Endothelial cell of umbilical vein (primary cell): ENCODE data around the gene XYLT1. TPM values are rescaled to one million over a fixed set of nuclear protein-coding genes. Genes with fewer than 3 reads are reported as not detected.

Experiments
- BruUV-seq: library from RNA; stranded (reverse); fragments of 400-500 nt; replicated peaks from 2 replicates; lab custom pipeline; 2021; lab: Mats Ljungman, UMichigan
- CTCF ChIA-PET: fragments of 300-600, 350-600 bp; sonication (Branson Sonifier 250); formaldehyde crosslinking; loops from one replicate; lab custom pipeline; 2021; ENCODE audit warnings: antibody characterized with exemption, inconsistent platforms; lab: Charles Lee
- POLR2A ChIA-PET: fragments of 300-600, 350-600 bp; sonication (Branson Sonifier 250); formaldehyde crosslinking; loops from one replicate; lab custom pipeline; 2021; ENCODE audit warnings: antibody characterized with exemption, inconsistent platforms; lab: Charles Lee
- DNase-seq: peaks from one replicate; pipeline ENCODE4 v3.0.0-alpha.2; 2011; ENCODE audit warnings: low read depth, low spot score
- FAIRE-seq: peaks from 2 replicates; lab custom pipeline; 2011; peaks lifted over from hg19 to GRCh38; lab: Jason Lieb, UNC
- H2AFZ ChIP-seq: 2 replicates; pipeline ENCODE4 v1.6.0; 2012; ENCODE audit warnings: low read depth, low read length, control low read depth, inconsistent platforms
- H3K27ac ChIP-seq: 2 replicates; pipeline ENCODE4 v1.5.1; 2011; ENCODE audit warnings: low read depth, mild to moderate bottlenecking, control low read depth, low read length, moderate library complexity; ENCODE audit not compliant: insufficient read depth
- H3K27me3 ChIP-seq, 2 experiments: 2 replicates each; pipeline versions ENCODE4 v1.6.0 to v1.6.1; 2011; ENCODE audit warnings: low read length in 2 of 2, mixed read lengths in 1 of 2; ENCODE audit not compliant: control insufficient read depth in 2 of 2, insufficient read depth in 2 of 2
- H3K36me3 ChIP-seq, 2 experiments: 2 replicates in 1 of 2; 3 replicates in 1 of 2; pipeline ENCODE4 v1.5.1; 2011; ENCODE audit warnings: low read length in 2 of 2, mild to moderate bottlenecking in 1 of 2, moderate library complexity in 1 of 2; ENCODE audit not compliant: control insufficient read depth in 2 of 2, insufficient read depth in 2 of 2; ENCODE audit errors: extremely low read depth in 1 of 2
- H3K4me1 ChIP-seq: 3 replicates; pipeline ENCODE4 v1.5.1; 2011; ENCODE audit warnings: mild to moderate bottlenecking, low read length; ENCODE audit not compliant: control insufficient read depth, insufficient read depth; ENCODE audit errors: extremely low read depth
- H3K4me2 ChIP-seq: 2 replicates; pipeline ENCODE4 v1.6.1; 2011; ENCODE audit warnings: low read length, control low read depth, mixed read lengths; ENCODE audit not compliant: insufficient read depth
- H3K4me3 ChIP-seq, 3 experiments: fragments of 200-600 bp in 1 of 3; sonication (generic), shearing (Covaris generic) in 1 of 3; replicated peaks in 1 of 3; 2 replicates each; pipeline ENCODE4 v1.5.1; 2011 to 2016; ENCODE audit warnings: control low read depth in 3 of 3, low read length in 3 of 3, mild to moderate bottlenecking in 2 of 3, inconsistent platforms in 1 of 3, low read depth in 1 of 3, moderate library complexity in 1 of 3; ENCODE audit not compliant: insufficient read depth in 1 of 3
- H3K79me2 ChIP-seq: 2 replicates; pipeline ENCODE4 v1.6.0; 2012; ENCODE audit warnings: low read length, inconsistent platforms; ENCODE audit not compliant: control insufficient read depth, insufficient read depth
- H3K9ac ChIP-seq: replicated peaks from 2 replicates; pipeline ENCODE3; 2011; ENCODE audit warnings: low read length, control low read depth; ENCODE audit not compliant: insufficient read depth; ENCODE audit errors: extremely low read depth
- H3K9me1 ChIP-seq: replicated peaks from 3 replicates; pipeline ENCODE4 v1.6.0; 2011; ENCODE audit warnings: mild to moderate bottlenecking, low read length; ENCODE audit not compliant: control insufficient read depth, insufficient read depth; ENCODE audit errors: extremely low read depth
- H3K9me3 ChIP-seq: replicated peaks from 2 replicates; pipeline ENCODE4 v1.5.1; 2012; ENCODE audit warnings: low read length, inconsistent platforms; ENCODE audit not compliant: control insufficient read depth, insufficient read depth
- H4K20me1 ChIP-seq: replicated peaks from 2 replicates; pipeline ENCODE3; 2011; ENCODE audit warnings: mild to moderate bottlenecking, low read length; ENCODE audit not compliant: control insufficient read depth, insufficient read depth; ENCODE audit errors: extremely low read depth
- FOS ChIP-seq: IDR thresholded peaks from 2 replicates; pipeline ENCODE4 v1.6.1; 2011; ENCODE audit warnings: mild to moderate bottlenecking, low read length, moderate library complexity, borderline replicate concordance; ENCODE audit not compliant: insufficient read depth
- GATA2 ChIP-seq: IDR thresholded peaks from 2 replicates; pipeline ENCODE4 v1.7.0; 2011; ENCODE audit warnings: low read depth, mild to moderate bottlenecking, moderate library complexity, mixed read lengths, low read length; ENCODE audit not compliant: insufficient read length, insufficient read depth
- JUN ChIP-seq: IDR thresholded peaks from 2 replicates; pipeline ENCODE4 v1.6.1; 2011; ENCODE audit warnings: borderline replicate concordance, low read depth; ENCODE audit not compliant: insufficient read length, insufficient read depth
- MAX ChIP-seq: IDR thresholded peaks from 2 replicates; pipeline ENCODE4 v1.6.1; 2011; ENCODE audit not compliant: insufficient read depth, insufficient read length
- POLR2A ChIP-seq: IDR thresholded peaks from 2 replicates; pipeline ENCODE4 v1.6.1; 2012; ENCODE audit warnings: low read depth, mild to moderate bottlenecking, control low read depth, low read length
- POLR2AphosphoS5 ChIP-seq: IDR thresholded peaks from 2 replicates; pipeline ENCODE4 v1.6.1; 2012; ENCODE audit warnings: low read depth, mild to moderate bottlenecking, control low read depth, low read length, moderate library complexity; ENCODE audit not compliant: insufficient read depth
- dilution Hi-C: fragments of 300-500 bp; cut with MboI; formaldehyde crosslinking; loops from one replicate; pipeline ENCODE4 v1.15.0; 2019; ENCODE audit warnings: low sequenced_read_pairs; ENCODE audit not compliant: extremely low pct_ligation_motif_present
- intact Hi-C: fragments of 100-400 bp; cut with micrococcal nuclease; formaldehyde crosslinking; loops from one replicate; pipeline ENCODE4 v1.10.0; 2022
- polyA plus RNA-seq, 4 experiments: library from polyadenylated mRNA; depleted of rRNA in 3 of 4; stranded (reverse) in 3 of 4; unstranded in 1 of 4; fragments of >200 nt; gene quantifications; 2 replicates each; pipeline versions ENCODE4 v1.2.1 to v1.2.3, GENCODE V29; 2011 to 2012; ENCODE audit warnings: missing spikeins in 1 of 4
- total RNA-seq: library from RNA; stranded (reverse); gene quantifications from 2 replicates; pipeline ENCODE4 v1.2.3, GENCODE V29; 2021
- TF ChIP-seq, protein P1 (sequence below), 2 donors: IDR thresholded peaks; 1 replicate in 1 of 2; 2 replicates in 1 of 2; pipeline ENCODE4 v1.5.1; 2011; ENCODE audit warnings: low read length in 2 of 2, mild to moderate bottlenecking in 2 of 2, moderate library complexity in 2 of 2, control low read depth in 1 of 2, inconsistent platforms in 1 of 2, low read depth in 1 of 2; ENCODE audit not compliant: insufficient read depth in 1 of 2; ENCODE audit errors: extremely low read depth in 1 of 2

Gene XYLT1
- total and polyA plus RNA-seq, 2 donors (not counting 3 experiments of a cell fraction or from before 2014, with no cell fraction given) = 0.63 to 2.9 TPM

GRCh38 chr16:17082095-17082882 lies 388.5 kb downstream of the XYLT1 start:
- Histone ChIP-seq H3K9me3 (no peaks in the 10 kb centered on the region), H3K4me3 (no peak overlapping the region), H3K27me3 (no peaks in the 10 kb centered on the region), H3K9ac (no peak overlapping the region), H2AFZ (no peak overlapping the region), H3K9me1 (no peaks in the 10 kb centered on the region), H3K4me2 (no peak overlapping the region), H3K79me2 (no peaks in the 10 kb centered on the region), H3K27ac (no peak overlapping the region), H3K36me3 (no peaks in the 10 kb centered on the region), H3K4me1 (no peaks in the 10 kb centered on the region), H4K20me1 (no peaks in the 10 kb centered on the region)
- ChIA-PET POLR2A (no interaction called here), CTCF (no interaction called here)
- intact Hi-C loops = no loop called here
- FAIRE-seq (no peak), DNase-seq (no peak)
- dilution Hi-C loops = no loop called here
- BruUV-seq = no TSS peak
- no peak for TF ChIP-seq POLR2A
- no peak for TF ChIP-seq GATA2
- no peak for TF ChIP-seq POLR2AphosphoS5
- TF ChIP-seq, protein P1, sequence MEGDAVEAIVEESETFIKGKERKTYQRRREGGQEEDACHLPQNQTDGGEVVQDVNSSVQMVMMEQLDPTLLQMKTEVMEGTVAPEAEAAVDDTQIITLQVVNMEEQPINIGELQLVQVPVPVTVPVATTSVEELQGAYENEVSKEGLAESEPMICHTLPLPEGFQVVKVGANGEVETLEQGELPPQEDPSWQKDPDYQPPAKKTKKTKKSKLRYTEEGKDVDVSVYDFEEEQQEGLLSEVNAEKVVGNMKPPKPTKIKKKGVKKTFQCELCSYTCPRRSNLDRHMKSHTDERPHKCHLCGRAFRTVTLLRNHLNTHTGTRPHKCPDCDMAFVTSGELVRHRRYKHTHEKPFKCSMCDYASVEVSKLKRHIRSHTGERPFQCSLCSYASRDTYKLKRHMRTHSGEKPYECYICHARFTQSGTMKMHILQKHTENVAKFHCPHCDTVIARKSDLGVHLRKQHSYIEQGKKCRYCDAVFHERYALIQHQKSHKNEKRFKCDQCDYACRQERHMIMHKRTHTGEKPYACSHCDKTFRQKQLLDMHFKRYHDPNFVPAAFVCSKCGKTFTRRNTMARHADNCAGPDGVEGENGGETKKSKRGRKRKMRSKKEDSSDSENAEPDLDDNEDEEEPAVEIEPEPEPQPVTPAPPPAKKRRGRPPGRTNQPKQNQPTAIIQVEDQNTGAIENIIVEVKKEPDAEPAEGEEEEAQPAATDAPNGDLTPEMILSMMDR (IDR thresholded peaks at IDR 0.05; ENCODE audit: extremely low read depth in 1 of 2, insufficient read depth in 1 of 2, low read depth in 1 of 2, low read length in 2 of 2) = no peak
- TF ChIP-seq FOS = no peak
- TF ChIP-seq JUN = no peak
- no peak for TF ChIP-seq MAX
